ENCODE results near the gene NCOR1.

Gene NCOR1

DNA sequence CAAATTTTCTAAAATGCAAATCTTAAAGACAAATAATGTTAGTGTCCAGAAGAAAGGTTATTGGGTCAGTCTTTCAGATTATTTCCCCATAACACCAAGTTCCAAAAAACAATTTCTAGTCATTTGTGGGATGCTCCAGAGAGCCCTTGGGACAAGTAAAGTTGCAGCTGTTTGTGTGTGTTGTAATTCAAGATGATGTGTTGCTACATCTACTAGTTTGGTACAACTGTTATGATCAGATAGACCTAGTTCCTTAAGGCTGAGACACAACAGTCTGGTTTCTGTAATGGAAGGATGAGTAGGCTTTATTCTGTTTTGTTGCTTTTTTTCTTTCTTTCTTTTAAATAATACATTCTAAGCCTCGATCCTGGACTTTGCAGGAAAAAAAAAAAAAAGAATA is 43.6 kb upstream of the NCOR1 start:
- Histone ChIP-seq H3K27me3 (ENCODE audit: insufficient read depth, low read depth) (no peaks in the 10 kb centered on the region), H3K4me3 (IDR thresholded peaks at IDR 0.05; ENCODE audit: insufficient read depth, low read depth, low read length) (no peak overlapping the region), H4K20me1 (ENCODE audit: insufficient read depth) (no peaks in the 10 kb centered on the region), H3K9ac (no peak overlapping the region), H3K79me2 (ENCODE audit: insufficient read depth, low read depth) (no peaks in the 10 kb centered on the region), H2AFZ (ENCODE audit: low read depth) (no peak overlapping the region), H3K27ac (no peak overlapping the region), H3K4me1 (ENCODE audit: low read depth, poor library complexity, severe bottlenecking) (no peaks in the 10 kb centered on the region), H3K36me3 (ENCODE audit: insufficient read depth) (no peaks in the 10 kb centered on the region), H3K4me2 (no peak overlapping the region)
- TF ChIP-seq, protein P1, sequence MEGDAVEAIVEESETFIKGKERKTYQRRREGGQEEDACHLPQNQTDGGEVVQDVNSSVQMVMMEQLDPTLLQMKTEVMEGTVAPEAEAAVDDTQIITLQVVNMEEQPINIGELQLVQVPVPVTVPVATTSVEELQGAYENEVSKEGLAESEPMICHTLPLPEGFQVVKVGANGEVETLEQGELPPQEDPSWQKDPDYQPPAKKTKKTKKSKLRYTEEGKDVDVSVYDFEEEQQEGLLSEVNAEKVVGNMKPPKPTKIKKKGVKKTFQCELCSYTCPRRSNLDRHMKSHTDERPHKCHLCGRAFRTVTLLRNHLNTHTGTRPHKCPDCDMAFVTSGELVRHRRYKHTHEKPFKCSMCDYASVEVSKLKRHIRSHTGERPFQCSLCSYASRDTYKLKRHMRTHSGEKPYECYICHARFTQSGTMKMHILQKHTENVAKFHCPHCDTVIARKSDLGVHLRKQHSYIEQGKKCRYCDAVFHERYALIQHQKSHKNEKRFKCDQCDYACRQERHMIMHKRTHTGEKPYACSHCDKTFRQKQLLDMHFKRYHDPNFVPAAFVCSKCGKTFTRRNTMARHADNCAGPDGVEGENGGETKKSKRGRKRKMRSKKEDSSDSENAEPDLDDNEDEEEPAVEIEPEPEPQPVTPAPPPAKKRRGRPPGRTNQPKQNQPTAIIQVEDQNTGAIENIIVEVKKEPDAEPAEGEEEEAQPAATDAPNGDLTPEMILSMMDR (conservative IDR thresholded peaks at IDR 0.05; ENCODE audit: low read depth, low read length) = no peak

DNA sequence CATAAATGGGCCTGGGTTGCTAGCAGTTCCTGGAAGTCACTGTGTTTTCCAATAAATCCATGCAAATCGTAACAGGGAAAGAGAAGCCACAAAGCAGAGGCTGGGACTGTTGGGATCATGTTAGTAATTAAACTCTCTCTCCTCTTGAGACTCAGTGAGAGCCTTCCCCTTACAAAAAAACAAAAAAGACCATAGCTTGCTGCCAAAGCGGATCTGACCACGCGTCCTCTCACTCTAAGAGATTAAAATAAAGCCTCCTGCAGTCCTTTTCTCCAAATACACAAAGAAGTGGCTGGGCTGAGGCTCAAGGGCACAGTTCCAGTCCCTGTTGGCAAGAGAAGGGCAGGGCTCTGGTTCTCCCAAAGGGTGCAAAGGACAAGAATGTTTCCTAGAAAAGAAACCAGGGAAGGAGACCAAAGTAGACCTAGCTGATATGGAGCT is 40.2 kb upstream of the NCOR1 start:
- Histone ChIP-seq H3K9ac (no peak overlapping the region), H3K27me3 (ENCODE audit: insufficient read depth, low read depth) (no peaks in the 10 kb centered on the region), H3K27ac (no peak overlapping the region), H3K36me3 (ENCODE audit: insufficient read depth) (no peaks in the 10 kb centered on the region), H2AFZ (ENCODE audit: low read depth) (no peak overlapping the region), H4K20me1 (ENCODE audit: insufficient read depth) (no peaks in the 10 kb centered on the region), H3K4me3 (IDR thresholded peaks at IDR 0.05; ENCODE audit: insufficient read depth, low read depth, low read length) (no peak overlapping the region), H3K4me2 (no peak overlapping the region), H3K79me2 (ENCODE audit: insufficient read depth, low read depth) (no peaks in the 10 kb centered on the region), H3K4me1 (ENCODE audit: low read depth, poor library complexity, severe bottlenecking) (peaks cover 1% of the 10 kb centered on the region)
- TF ChIP-seq, protein P1 (conservative IDR thresholded peaks at IDR 0.05; ENCODE audit: low read depth, low read length) = no peak

DNA sequence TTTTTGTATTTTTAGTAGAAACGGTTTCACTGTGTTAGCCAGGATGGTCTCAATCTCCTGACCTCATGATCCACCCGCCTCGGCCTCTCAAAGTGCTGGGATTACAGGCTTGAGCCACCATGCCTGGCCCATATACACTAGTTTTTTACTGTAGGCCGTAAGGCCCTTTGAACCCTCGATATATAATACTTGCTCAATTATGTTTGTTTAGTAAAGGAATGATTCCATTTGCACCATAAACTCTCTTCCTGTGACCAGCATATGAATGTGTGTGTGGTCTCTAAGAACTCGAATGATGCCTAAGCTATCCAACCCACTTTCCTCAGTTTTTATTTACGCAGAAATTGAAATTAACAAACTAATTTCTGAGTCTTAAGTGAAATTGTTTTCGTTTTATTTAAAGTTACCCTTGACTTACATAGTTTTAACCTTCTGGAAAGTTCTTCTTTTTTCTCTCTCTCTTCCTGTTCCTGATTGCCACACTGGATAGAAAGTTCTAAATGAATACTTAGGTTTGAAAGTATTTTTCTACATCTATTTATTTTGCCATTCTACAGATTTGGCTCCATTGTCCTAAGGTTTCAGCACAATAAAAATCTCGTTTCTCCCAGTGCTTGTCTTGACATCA is 39.6 kb upstream of the NCOR1 start:
- no peak overlapping the region for H2AFZ ChIP-seq (ENCODE audit: low read depth)
- H3K79me2 ChIP-seq (ENCODE audit: insufficient read depth, low read depth) = no peaks in the 10 kb centered on the region
- no peaks in the 10 kb centered on the region for H3K27me3 ChIP-seq (ENCODE audit: insufficient read depth, low read depth)
- H3K4me3 ChIP-seq (IDR thresholded peaks at IDR 0.05; ENCODE audit: insufficient read depth, low read depth, low read length) = no peak overlapping the region
- no peaks in the 10 kb centered on the region for H3K36me3 ChIP-seq (ENCODE audit: insufficient read depth)
- no peaks in the 10 kb centered on the region for H4K20me1 ChIP-seq (ENCODE audit: insufficient read depth)
- peaks cover 6% of the 10 kb centered on the region for H3K4me1 ChIP-seq (ENCODE audit: low read depth, poor library complexity, severe bottlenecking)
- no peak overlapping the region for H3K4me2 ChIP-seq
- no peak overlapping the region for H3K9ac ChIP-seq
- TF ChIP-seq, protein P1 (conservative IDR thresholded peaks at IDR 0.05; ENCODE audit: low read depth, low read length) = no peak
- H3K27ac ChIP-seq = no peak overlapping the region

DNA sequence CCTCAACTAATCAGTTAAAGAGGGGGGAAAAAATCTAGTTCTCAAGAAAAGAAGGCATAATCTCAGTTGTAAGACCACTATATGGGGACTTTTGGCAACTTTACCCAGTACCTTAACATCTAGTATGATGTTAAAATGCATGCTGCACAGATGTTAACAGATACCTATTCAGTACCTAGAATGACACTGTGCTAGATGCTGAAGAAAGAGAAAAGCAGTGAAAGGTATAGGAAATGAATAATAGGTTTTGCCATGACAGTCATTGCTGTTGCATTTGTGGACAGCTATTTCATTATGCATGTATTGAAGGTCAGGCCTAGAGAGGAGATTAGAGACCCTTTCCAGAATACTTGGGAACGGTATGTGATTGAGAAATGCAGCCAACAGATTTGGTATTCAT is 36.2 kb upstream of the NCOR1 start:
- Histone ChIP-seq H3K27ac (no peak overlapping the region), H3K4me3 (IDR thresholded peaks at IDR 0.05; ENCODE audit: insufficient read depth, low read depth, low read length) (no peak overlapping the region), H3K79me2 (ENCODE audit: insufficient read depth, low read depth) (no peaks in the 10 kb centered on the region), H3K4me2 (no peak overlapping the region), H3K4me1 (ENCODE audit: low read depth, poor library complexity, severe bottlenecking) (peaks cover 6% of the 10 kb centered on the region), H3K27me3 (ENCODE audit: insufficient read depth, low read depth) (no peaks in the 10 kb centered on the region), H4K20me1 (ENCODE audit: insufficient read depth) (no peaks in the 10 kb centered on the region), H3K9ac (no peak overlapping the region), H3K36me3 (ENCODE audit: insufficient read depth) (no peaks in the 10 kb centered on the region), H2AFZ (ENCODE audit: low read depth) (no peak overlapping the region)
- TF ChIP-seq, protein P1 (conservative IDR thresholded peaks at IDR 0.05; ENCODE audit: low read depth, low read length) = no peak

Measured in KMS-11 (cell line).